Karpas-422 (cell line): Measurements from ENCODE around the gene SLC13A4. TPM values are rescaled to one million over a fixed set of nuclear protein-coding genes. Genes with fewer than 3 reads are reported as not detected.

Source experiments
- DNase-seq: peaks from one replicate; pipeline ENCODE4 v3.0.0-alpha.2; 2015
- H2AFZ ChIP-seq: fragments of 200-600 bp; sonication (generic); 2 replicates; pipeline ENCODE4 v1.6.1; 2014; ENCODE audit warnings: antibody characterized with exemption, low read length, mixed read lengths
- H3K27ac ChIP-seq: fragments of 200-600 bp; sonication (generic); 2 replicates; pipeline ENCODE4 v1.5.1; 2014; ENCODE audit warnings: mild to moderate bottlenecking, low read length, moderate library complexity
- H3K27me3 ChIP-seq: fragments of 200-600 bp; sonication (generic); 2 replicates; pipeline ENCODE4 v1.6.1; 2014; ENCODE audit warnings: low read length, mixed read lengths
- H3K36me3 ChIP-seq: fragments of 200-600 bp; sonication (generic); 2 replicates; pipeline ENCODE4 v1.6.1; 2014; ENCODE audit warnings: low read length, mixed read lengths; ENCODE audit not compliant: insufficient read depth
- H3K4me1 ChIP-seq: fragments of 200-600 bp; sonication (generic); 2 replicates; pipeline ENCODE4 v1.6.1; 2014; ENCODE audit warnings: mild to moderate bottlenecking, low read length, mixed read lengths
- H3K4me2 ChIP-seq: fragments of 200-600 bp; sonication (generic); 2 replicates; pipeline ENCODE4 v1.6.1; 2014; ENCODE audit warnings: low read length, low read depth, mild to moderate bottlenecking; ENCODE audit not compliant: poor library complexity, severe bottlenecking
- H3K4me3 ChIP-seq: fragments of 200-600 bp; sonication (generic); 2 replicates; pipeline ENCODE4 v1.5.1; 2014; ENCODE audit warnings: mild to moderate bottlenecking, antibody characterized with exemption, low read length, mixed read lengths
- H3K79me2 ChIP-seq: fragments of 200-600 bp; sonication (generic); 2 replicates; pipeline ENCODE4 v1.6.1; 2014; ENCODE audit warnings: mild to moderate bottlenecking, low read length, mixed read lengths
- H3K9ac ChIP-seq: fragments of 200-600 bp; sonication (generic); 2 replicates; pipeline ENCODE4 v1.6.0; 2014; ENCODE audit warnings: low read length
- H3K9me2 ChIP-seq: fragments of 200-600 bp; sonication (generic), shearing (Covaris generic); replicated peaks from 2 replicates; pipeline ENCODE4 v1.6.0; 2014; ENCODE audit warnings: mild to moderate bottlenecking, low read length, moderate library complexity; ENCODE audit not compliant: insufficient read depth
- H3K9me3 ChIP-seq: fragments of 300-700, 200-600 bp; sonication (generic); 2 replicates; pipeline ENCODE4 v1.6.1; 2014; ENCODE audit warnings: low read length, mixed read lengths
- H4K20me1 ChIP-seq: fragments of 200-600 bp; sonication (generic); 2 replicates; pipeline ENCODE4 v1.6.1; 2014; ENCODE audit warnings: mild to moderate bottlenecking, antibody characterized with exemption, low read length, low read depth; ENCODE audit not compliant: insufficient read depth
- total RNA-seq: library from RNA; depleted of rRNA; stranded (reverse); fragments of >200 nt; shearing (Covaris generic); gene quantifications from 2 replicates; pipeline ENCODE4 v1.2.3, GENCODE V29; 2014; ENCODE audit warnings: low replicate concordance

SLC13A4 gene
- total RNA-seq, 1 experiment from 2014 or later = not detected

GRCh38 chr7:135733603-135734342 is 5.8 kb upstream of the SLC13A4 start:
- H3K36me3 ChIP-seq = no peaks in the 10 kb centered on the region
- no peak overlapping the region for H3K4me2 ChIP-seq
- no peaks in the 10 kb centered on the region for H4K20me1 ChIP-seq
- H3K27ac ChIP-seq = no peak overlapping the region
- no peak overlapping the region for H3K4me3 ChIP-seq
- no peaks in the 10 kb centered on the region for H3K4me1 ChIP-seq
- H3K79me2 ChIP-seq = no peaks in the 10 kb centered on the region
- no peak overlapping the region for H3K9ac ChIP-seq
- no peaks in the 10 kb centered on the region for H3K27me3 ChIP-seq
- no peak overlapping the region for H2AFZ ChIP-seq
- no peaks in the 10 kb centered on the region for H3K9me3 ChIP-seq
- H3K9me2 ChIP-seq = no peaks in the 10 kb centered on the region
- no peak for DNase-seq

- no peaks in the 10 kb centered on the region for H4K20me1 ChIP-seq
- H3K9me2 ChIP-seq = no peaks in the 10 kb centered on the region
- no peak overlapping the region for H3K4me2 ChIP-seq
- no peaks in the 10 kb centered on the region for H3K27me3 ChIP-seq
- no peaks in the 10 kb centered on the region for H3K36me3 ChIP-seq
- H3K79me2 ChIP-seq = no peaks in the 10 kb centered on the region
- H3K9ac ChIP-seq = no peak overlapping the region
- no peak overlapping the region for H3K4me3 ChIP-seq
- DNase-seq = no peak
- no peak overlapping the region for H2AFZ ChIP-seq
- H3K27ac ChIP-seq = no peak overlapping the region
- no peaks in the 10 kb centered on the region for H3K9me3 ChIP-seq
- H3K4me1 ChIP-seq = peaks cover 9% of the 10 kb centered on the region
Observed at GRCh38 chr7:135731131-135731530, 3.1 kb upstream of the SLC13A4 start.

- no peak overlapping the region for H2AFZ ChIP-seq
- H3K4me3 ChIP-seq = no peak overlapping the region
- no peaks in the 10 kb centered on the region for H3K9me3 ChIP-seq
Observed at GRCh38 chr7:135729230-135729629, 1.2 kb upstream of the SLC13A4 start.

GRCh38 chr7:135726911-135727673 is 894 bp downstream of the SLC13A4 start:
- no peak for DNase-seq
- H3K36me3 ChIP-seq = no peaks in the 10 kb centered on the region
- peaks cover 9% of the 10 kb centered on the region for H3K4me1 ChIP-seq
- no peaks in the 10 kb centered on the region for H4K20me1 ChIP-seq
- no peak overlapping the region for H3K9ac ChIP-seq
- no peaks in the 10 kb centered on the region for H3K9me2 ChIP-seq
- H2AFZ ChIP-seq = no peak overlapping the region
- H3K4me3 ChIP-seq = no peak overlapping the region
- no peaks in the 10 kb centered on the region for H3K9me3 ChIP-seq
- H3K79me2 ChIP-seq = no peaks in the 10 kb centered on the region
- no peak overlapping the region for H3K4me2 ChIP-seq
- H3K27me3 ChIP-seq = no peaks in the 10 kb centered on the region
- H3K27ac ChIP-seq = no peak overlapping the region

More at GRCh38 chr7:135729230-135729629, 1.2 kb upstream of the SLC13A4 start:
- no peaks in the 10 kb centered on the region for H3K27me3 ChIP-seq
- H3K9me2 ChIP-seq = no peaks in the 10 kb centered on the region
- H3K9ac ChIP-seq = no peak overlapping the region
- no peaks in the 10 kb centered on the region for H3K79me2 ChIP-seq
- H3K36me3 ChIP-seq = no peaks in the 10 kb centered on the region
- H3K4me2 ChIP-seq = no peak overlapping the region
- no peaks in the 10 kb centered on the region for H4K20me1 ChIP-seq
- H3K27ac ChIP-seq = no peak overlapping the region
- DNase-seq = no peak
- peaks cover 9% of the 10 kb centered on the region for H3K4me1 ChIP-seq

- Histone ChIP-seq H3K4me3 (no peak overlapping the region), H3K9ac (no peak overlapping the region), H3K4me2 (no peak overlapping the region), H3K9me2 (no peaks in the 10 kb centered on the region), H3K79me2 (no peaks in the 10 kb centered on the region), H3K36me3 (no peaks in the 10 kb centered on the region), H2AFZ (no peak overlapping the region), H3K27me3 (no peaks in the 10 kb centered on the region), H3K27ac (no peak overlapping the region), H3K9me3 (no peaks in the 10 kb centered on the region), H4K20me1 (no peaks in the 10 kb centered on the region), H3K4me1 (peaks cover 9% of the 10 kb centered on the region)
- no peak for DNase-seq
Observed at GRCh38 chr7:135726276-135726788, 1.7 kb downstream of the SLC13A4 start.

- no peak overlapping the region for H3K9ac ChIP-seq
- no peaks in the 10 kb centered on the region for H3K9me3 ChIP-seq
- no peak for DNase-seq
- H3K27me3 ChIP-seq = no peaks in the 10 kb centered on the region
- no peak overlapping the region for H3K4me2 ChIP-seq
- H3K9me2 ChIP-seq = no peaks in the 10 kb centered on the region
- H3K4me1 ChIP-seq = peaks cover 9% of the 10 kb centered on the region
- H3K79me2 ChIP-seq = no peaks in the 10 kb centered on the region
- no peaks in the 10 kb centered on the region for H4K20me1 ChIP-seq
- H3K36me3 ChIP-seq = no peaks in the 10 kb centered on the region
- H3K4me3 ChIP-seq = no peak overlapping the region
- H2AFZ ChIP-seq = no peak overlapping the region
- H3K27ac ChIP-seq = no peak overlapping the region
Observed at GRCh38 chr7:135723411-135723810, 4.6 kb downstream of the SLC13A4 start.

GRCh38 chr7:135721198-135721820 is 6.7 kb downstream of the SLC13A4 start:
- Histone ChIP-seq H3K27me3 (no peaks in the 10 kb centered on the region), H3K4me2 (no peak overlapping the region), H3K9me3 (no peaks in the 10 kb centered on the region), H3K4me1 (peaks cover under 1% of the 10 kb centered on the region), H3K79me2 (no peaks in the 10 kb centered on the region), H3K9me2 (no peaks in the 10 kb centered on the region), H3K36me3 (no peaks in the 10 kb centered on the region), H2AFZ (no peak overlapping the region), H3K27ac (no peak overlapping the region), H3K4me3 (no peak overlapping the region), H4K20me1 (no peaks in the 10 kb centered on the region), H3K9ac (no peak overlapping the region)
- DNase-seq = no peak

- Histone ChIP-seq H3K27me3 (no peaks in the 10 kb centered on the region), H3K4me3 (no peak overlapping the region), H3K9ac (no peak overlapping the region), H2AFZ (no peak overlapping the region), H3K9me3 (no peaks in the 10 kb centered on the region), H3K27ac (no peak overlapping the region), H3K79me2 (no peaks in the 10 kb centered on the region), H4K20me1 (no peaks in the 10 kb centered on the region), H3K9me2 (no peaks in the 10 kb centered on the region), H3K4me1 (no peaks in the 10 kb centered on the region), H3K36me3 (no peaks in the 10 kb centered on the region), H3K4me2 (no peak overlapping the region)
- DNase-seq = no peak
Observed at GRCh38 chr7:135719688-135720087, 8.3 kb downstream of the SLC13A4 start.
